ENCODE measurements around the gene SKA3.
"Not testable (repeated sequence)": the region's sequence is repeated elsewhere in the genome, so short reads cannot be mapped to it uniquely, and the experiment has no call there.

The SKA3 gene

GRCh38 chr13:21176215-21176981 is at the start of gene SKA3, which contains the start of gene MRPL57:
TSS of gene SKA3 (minus strand) at chr13:21176552. CDS start at chr13:21176477, 75 bp downstream.
TSS of gene MRPL57 (plus strand) at chr13:21176658. CDS start at chr13:21176917, 259 bp downstream.
- peak within 1 kb of the TSS; percentile 98 for H3K4me3 ChIP-seq (ENCODE audit: low read depth, low read length)
- no peak for TF ChIP-seq CTCF (conservative IDR thresholded peaks at IDR 0.05; ENCODE audit: low read depth, low read length)
- peak; percentile 96 for DNase-seq (ENCODE audit: low read depth)

DNA sequence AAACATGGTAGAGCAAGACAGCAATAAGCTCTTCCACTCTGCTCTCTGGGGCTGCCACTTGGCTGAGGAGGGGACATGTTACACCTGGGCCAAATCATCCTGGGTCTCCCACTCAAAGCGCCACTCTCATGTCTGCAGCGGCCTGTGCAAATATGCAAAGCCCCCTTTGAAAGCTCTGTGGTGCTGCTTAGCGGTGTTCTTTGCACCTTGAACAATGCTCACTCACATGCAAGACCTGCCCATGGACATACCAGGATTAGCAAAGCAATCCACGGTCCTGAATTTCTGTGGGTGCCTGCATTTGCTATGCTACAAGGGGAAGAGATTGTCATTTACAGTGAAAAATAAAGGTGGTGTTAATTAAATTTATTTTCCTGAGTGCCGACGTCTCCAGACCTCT is 48.7 kb upstream of the SKA3 start:
- H3K4me3 ChIP-seq (ENCODE audit: low read depth, low read length), result no peak overlapping the region
- no peak for DNase-seq (ENCODE audit: low read depth)
- no peak for TF ChIP-seq CTCF (conservative IDR thresholded peaks at IDR 0.05; ENCODE audit: low read depth, low read length)

DNA sequence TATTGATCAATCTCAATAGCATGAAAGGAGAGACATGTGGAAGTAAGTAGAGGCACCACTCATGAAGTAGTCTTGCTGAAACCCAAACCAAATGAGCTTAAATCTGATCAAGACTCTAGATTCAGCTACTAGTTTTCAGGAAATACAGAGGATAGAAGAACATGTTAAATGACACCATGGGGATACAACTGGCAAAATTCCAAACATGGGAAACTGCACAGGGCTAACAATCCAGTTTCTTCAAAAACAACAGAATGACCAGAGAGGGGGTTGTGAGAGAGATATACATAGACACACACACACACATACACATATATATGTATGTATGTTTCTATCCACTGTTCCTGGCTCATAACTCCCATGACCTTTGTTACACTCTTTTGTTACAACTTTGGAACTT is 44.9 kb upstream of the SKA3 start:
- TF ChIP-seq CTCF (conservative IDR thresholded peaks at IDR 0.05; ENCODE audit: low read depth, low read length), result no peak
- H3K4me3 ChIP-seq (ENCODE audit: low read depth, low read length), result no peak overlapping the region
- DNase-seq (ENCODE audit: low read depth), result no peak

DNA sequence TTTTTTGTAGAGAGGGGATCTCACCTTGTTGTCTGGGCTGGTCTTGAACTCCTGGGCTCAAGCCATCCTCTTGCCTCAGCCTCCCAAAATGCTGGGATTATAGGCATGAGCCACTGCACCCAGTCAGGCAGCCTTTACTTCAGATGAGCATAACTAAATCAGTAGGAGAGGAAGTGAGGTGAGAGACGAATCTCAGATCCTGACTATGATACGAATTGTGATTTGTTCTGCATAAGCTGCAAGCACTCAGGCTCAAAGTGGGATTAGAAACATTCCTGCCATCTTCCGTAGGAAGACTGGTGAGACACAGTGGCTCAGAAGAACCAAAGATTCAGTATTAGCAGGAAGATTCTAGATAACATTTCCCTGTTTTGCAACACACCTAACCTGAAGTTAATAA is 43.4 kb upstream of the SKA3 start:
- not testable (repeated sequence) for DNase-seq (ENCODE audit: low read depth); H3K4me3 ChIP-seq (ENCODE audit: low read depth, low read length)

- DNase-seq (ENCODE audit: low read depth), result no peak
- TF ChIP-seq CTCF (conservative IDR thresholded peaks at IDR 0.05; ENCODE audit: low read depth, low read length), result no peak
- H3K4me3 ChIP-seq (ENCODE audit: low read depth, low read length), result no peak overlapping the region
Observed at GRCh38 chr13:21219036-21219381, 42.7 kb upstream of the SKA3 start.

DNA sequence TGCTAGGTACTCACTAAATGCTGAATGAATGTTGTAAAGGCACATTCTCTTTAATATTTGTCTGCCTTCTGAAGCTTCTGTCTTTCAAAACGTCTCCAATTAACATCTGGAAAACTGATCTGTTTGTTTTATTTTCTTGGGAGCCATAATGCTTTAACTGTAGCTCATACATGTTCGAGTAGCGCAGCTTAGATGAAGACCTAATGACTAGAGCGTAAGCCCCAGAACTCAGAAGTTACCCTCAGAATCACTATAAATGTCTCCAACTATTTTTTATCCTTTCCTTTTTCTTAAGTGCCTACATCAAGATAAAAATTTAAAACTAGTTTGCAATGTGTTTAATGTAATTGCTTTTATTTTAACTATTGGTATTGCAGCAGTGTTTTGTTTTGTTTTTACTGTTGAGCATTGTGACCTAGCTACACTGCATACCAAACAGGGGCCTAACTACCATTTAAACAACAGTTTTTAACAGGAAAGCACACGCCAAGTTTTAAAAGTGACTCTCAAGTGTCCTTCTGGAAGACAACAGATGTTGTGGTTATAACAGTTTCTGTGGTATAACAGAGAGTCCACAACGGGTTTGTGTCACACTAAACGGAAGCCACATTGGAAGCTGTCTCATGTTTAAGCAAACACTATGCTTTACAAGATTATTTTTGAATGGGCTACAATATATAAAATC is 42.1 kb upstream of the SKA3 start:
- no peak overlapping the region for H3K4me3 ChIP-seq (ENCODE audit: low read depth, low read length)
- no peak for TF ChIP-seq CTCF (conservative IDR thresholded peaks at IDR 0.05; ENCODE audit: low read depth, low read length)
- DNase-seq (ENCODE audit: low read depth), result no peak

GRCh38 chr13:21216332-21216731 is 40.0 kb upstream of the SKA3 start:
- DNase-seq (ENCODE audit: low read depth), result no peak
- TF ChIP-seq CTCF (conservative IDR thresholded peaks at IDR 0.05; ENCODE audit: low read depth, low read length), result no peak
- H3K4me3 ChIP-seq (ENCODE audit: low read depth, low read length), result peak overlapping the region; percentile 17

- not testable (repeated sequence) for H3K4me3 ChIP-seq (ENCODE audit: low read depth, low read length); DNase-seq (ENCODE audit: low read depth)
Observed at GRCh38 chr13:21215419-21215818, 39.1 kb upstream of the SKA3 start.

All from choroid plexus epithelial cell (primary cell).